ENCODE measurements around the gene GET3. TPM values are rescaled to one million over a fixed set of nuclear protein-coding genes. Genes with fewer than 3 reads are reported as not detected.
A peak's percentile ranks its signal among the peaks of the same experiment; 100 is the strongest.

The GET3 gene
- total and polyA plus RNA-seq, 2 of the 13 experiments (the other 11 are each of a cell fraction or from before 2014, with no cell fraction given) = 57.7 to 59.4 TPM

GRCh38 chr19:12782424-12783290 is 45.4 kb downstream of the GET3 start (continued):
- TF ChIP-seq SSRP1 (CRISPR knock-in tag; IDR thresholded peaks at IDR 0.05) (no peak), ARNT2 (CRISPR knock-in tag; IDR thresholded peaks at IDR 0.05; ENCODE audit: low read depth) (no peak), ATF4 (CRISPR knock-in tag; IDR thresholded peaks at IDR 0.05) (no peak), MTF1 (CRISPR knock-in tag; IDR thresholded peaks at IDR 0.05) (no peak), GLMP (CRISPR knock-in tag; IDR thresholded peaks at IDR 0.05; ENCODE audit: borderline replicate concordance) (no peak), RXRA (CRISPR knock-in tag; IDR thresholded peaks at IDR 0.05) (0 out of 2 replicates have a peak, but pooled peaks have one; percentile 22), THYN1 (CRISPR knock-in tag; IDR thresholded peaks at IDR 0.05; ENCODE audit: borderline replicate concordance, low read depth) (no peak), NFIC (IDR thresholded peaks at IDR 0.05; ENCODE audit: low read length) (no peak), SIN3A (IDR thresholded peaks at IDR 0.05; ENCODE audit: borderline replicate concordance, low read depth, low read length) (0 out of 2 replicates have a peak, but pooled peaks have one; percentile 66), DMAP1 (CRISPR knock-in tag; IDR thresholded peaks at IDR 0.05) (0 out of 2 replicates have a peak, but pooled peaks have one; percentile 26), TSC22D2 (CRISPR knock-in tag; IDR thresholded peaks at IDR 0.05; ENCODE audit: borderline replicate concordance) (no peak), ZFY (CRISPR knock-in tag; IDR thresholded peaks at IDR 0.05) (peak; percentile 33; the same call in 1 of the 2 replicates), ZNF230 (CRISPR knock-in tag; IDR thresholded peaks at IDR 0.05) (no peak), MYPOP (CRISPR knock-in tag; IDR thresholded peaks at IDR 0.05) (no peak), ASH2L (IDR thresholded peaks at IDR 0.05; ENCODE audit: insufficient read length, low read depth, low read length) (no peak), ZNF572 (CRISPR knock-in tag; IDR thresholded peaks at IDR 0.05) (no peak), CHD4 (IDR thresholded peaks at IDR 0.05; ENCODE audit: borderline replicate concordance, low read length) (no peak), POLR2AphosphoS5 (IDR thresholded peaks at IDR 0.05; ENCODE audit: low read depth, low read length) (no peak), HNRNPLL (IDR thresholded peaks at IDR 0.05; ENCODE audit: low read depth, low read length, poor library complexity, severe bottlenecking) (peak; percentile 76)
- TF ChIP-seq, protein P1, sequence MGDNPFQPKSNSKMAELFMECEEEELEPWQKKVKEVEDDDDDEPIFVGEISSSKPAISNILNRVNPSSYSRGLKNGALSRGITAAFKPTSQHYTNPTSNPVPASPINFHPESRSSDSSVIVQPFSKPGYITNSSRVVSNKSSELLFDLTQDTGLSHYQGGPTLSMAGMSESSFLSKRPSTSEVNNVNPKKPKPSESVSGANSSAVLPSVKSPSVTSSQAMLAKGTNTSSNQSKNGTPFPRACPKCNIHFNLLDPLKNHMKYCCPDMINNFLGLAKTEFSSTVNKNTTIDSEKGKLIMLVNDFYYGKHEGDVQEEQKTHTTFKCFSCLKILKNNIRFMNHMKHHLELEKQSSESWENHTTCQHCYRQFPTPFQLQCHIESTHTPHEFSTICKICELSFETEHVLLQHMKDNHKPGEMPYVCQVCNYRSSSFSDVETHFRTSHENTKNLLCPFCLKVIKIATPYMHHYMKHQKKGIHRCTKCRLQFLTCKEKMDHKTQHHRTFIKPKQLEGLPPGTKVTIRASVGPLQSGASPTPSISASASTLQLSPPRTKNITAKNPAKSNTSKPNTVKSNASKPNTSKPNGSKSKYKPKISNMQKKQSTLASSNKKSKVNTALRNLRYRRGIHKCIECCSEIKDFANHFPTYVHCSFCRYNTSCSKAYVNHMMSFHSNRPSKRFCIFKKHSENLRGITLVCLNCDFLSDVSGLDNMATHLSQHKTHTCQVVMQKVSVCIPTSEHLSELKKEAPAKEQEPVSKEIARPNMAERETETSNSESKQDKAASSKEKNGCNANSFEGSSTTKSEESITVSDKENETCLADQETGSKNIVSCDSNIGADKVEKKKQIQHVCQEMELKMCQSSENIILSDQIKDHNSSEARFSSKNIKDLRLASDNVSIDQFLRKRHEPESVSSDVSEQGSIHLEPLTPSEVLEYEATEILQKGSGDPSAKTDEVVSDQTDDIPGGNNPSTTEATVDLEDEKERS (CRISPR knock-in tag; IDR thresholded peaks at IDR 0.05) = no peak
- TF ChIP-seq, protein P2, sequence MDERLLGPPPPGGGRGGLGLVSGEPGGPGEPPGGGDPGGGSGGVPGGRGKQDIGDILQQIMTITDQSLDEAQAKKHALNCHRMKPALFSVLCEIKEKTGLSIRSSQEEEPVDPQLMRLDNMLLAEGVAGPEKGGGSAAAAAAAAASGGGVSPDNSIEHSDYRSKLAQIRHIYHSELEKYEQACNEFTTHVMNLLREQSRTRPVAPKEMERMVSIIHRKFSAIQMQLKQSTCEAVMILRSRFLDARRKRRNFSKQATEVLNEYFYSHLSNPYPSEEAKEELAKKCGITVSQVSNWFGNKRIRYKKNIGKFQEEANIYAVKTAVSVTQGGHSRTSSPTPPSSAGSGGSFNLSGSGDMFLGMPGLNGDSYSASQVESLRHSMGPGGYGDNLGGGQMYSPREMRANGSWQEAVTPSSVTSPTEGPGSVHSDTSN (CRISPR knock-in tag; IDR thresholded peaks at IDR 0.05) = no peak

Data from HepG2 (cell line).